Measurements from ENCODE around the gene ATP6V1B1.

Gene ATP6V1B1

DNA sequence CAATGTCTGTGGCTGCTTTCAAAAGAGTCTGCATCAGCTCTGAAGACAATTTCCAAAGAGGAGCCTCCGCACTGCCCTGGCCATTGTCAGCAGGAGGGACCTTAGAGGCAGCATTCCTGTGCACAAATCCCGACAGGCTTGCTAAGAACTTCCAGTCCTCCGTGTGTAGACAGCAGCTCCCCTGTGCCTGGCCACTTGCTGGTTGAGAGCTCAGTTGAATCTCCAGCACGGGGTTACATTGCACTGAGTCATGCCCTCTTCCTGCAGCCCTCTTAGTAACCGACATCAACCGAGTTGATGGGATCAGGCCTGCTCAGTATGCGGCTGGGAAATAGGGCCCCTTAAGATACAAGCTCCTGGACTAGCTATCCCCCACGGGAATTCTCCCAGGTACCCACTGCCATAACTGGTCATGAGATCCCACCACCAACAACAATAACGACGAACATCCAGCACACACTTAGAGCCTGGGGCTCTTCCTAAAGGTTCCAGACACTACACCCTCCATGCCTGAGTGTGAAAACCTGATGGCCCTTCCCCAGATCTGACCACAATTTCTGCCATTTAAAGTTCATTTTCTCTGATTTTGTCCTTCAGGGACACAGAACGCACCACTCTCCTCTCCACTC lies 12.0 kb downstream of the ATP6V1B1 start:
- no peak for DNase-seq

GRCh38 chr2:70948337-70949003 lies 12.8 kb downstream of the ATP6V1B1 start:
- DNase-seq: no peak

- DNase-seq: no peak
Measured at GRCh38 chr2:70949086-70949485, 13.4 kb downstream of the ATP6V1B1 start.

- no peak for DNase-seq
Measured at GRCh38 chr2:70954886-70955285, 19.2 kb downstream of the ATP6V1B1 start.

DNA sequence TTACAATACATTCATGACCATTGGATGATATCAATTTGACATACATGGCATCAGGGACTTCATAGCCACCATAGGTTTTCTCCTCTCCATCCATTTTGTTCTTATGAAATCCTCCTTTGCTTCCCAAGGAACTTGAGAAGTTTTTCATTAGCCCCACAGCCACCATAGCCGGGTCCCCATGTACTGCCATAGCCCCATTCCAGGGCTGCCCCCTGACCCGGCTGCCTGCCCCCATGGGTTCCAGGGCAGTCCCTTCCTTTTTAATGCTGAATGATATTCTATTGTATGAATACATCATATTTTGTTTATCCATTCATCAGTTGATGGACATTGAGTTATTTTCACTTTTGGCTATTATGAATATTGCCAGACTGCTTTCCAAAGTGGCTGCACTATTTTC lies 20.4 kb downstream of the ATP6V1B1 start:
- no peak for DNase-seq

DNA sequence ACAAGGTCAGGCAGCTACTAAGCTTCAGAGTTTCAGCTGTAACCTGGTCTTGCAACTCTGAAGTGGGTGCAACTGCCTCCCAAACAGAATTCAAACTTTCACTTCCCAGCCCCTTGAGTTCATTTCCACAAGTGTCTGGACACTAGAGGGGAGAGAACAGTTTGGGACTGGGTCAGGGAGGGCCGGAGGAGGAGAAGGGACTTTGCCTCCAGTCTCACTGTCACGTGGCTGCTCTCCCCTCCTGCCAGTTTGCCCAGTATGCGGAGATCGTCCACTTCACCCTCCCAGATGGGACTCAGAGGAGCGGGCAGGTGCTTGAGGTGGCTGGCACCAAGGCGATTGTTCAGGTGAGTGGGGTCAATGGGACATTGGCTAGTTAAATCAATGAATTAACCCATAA lies 22.1 kb downstream of the ATP6V1B1 start:
- no peak for DNase-seq

GRCh38 chr2:70958759-70959158 lies 23.1 kb downstream of the ATP6V1B1 start:
- DNase-seq: no peak

GRCh38 chr2:70959271-70959761 lies 23.6 kb downstream of the ATP6V1B1 start:
- DNase-seq: no peak

DNA sequence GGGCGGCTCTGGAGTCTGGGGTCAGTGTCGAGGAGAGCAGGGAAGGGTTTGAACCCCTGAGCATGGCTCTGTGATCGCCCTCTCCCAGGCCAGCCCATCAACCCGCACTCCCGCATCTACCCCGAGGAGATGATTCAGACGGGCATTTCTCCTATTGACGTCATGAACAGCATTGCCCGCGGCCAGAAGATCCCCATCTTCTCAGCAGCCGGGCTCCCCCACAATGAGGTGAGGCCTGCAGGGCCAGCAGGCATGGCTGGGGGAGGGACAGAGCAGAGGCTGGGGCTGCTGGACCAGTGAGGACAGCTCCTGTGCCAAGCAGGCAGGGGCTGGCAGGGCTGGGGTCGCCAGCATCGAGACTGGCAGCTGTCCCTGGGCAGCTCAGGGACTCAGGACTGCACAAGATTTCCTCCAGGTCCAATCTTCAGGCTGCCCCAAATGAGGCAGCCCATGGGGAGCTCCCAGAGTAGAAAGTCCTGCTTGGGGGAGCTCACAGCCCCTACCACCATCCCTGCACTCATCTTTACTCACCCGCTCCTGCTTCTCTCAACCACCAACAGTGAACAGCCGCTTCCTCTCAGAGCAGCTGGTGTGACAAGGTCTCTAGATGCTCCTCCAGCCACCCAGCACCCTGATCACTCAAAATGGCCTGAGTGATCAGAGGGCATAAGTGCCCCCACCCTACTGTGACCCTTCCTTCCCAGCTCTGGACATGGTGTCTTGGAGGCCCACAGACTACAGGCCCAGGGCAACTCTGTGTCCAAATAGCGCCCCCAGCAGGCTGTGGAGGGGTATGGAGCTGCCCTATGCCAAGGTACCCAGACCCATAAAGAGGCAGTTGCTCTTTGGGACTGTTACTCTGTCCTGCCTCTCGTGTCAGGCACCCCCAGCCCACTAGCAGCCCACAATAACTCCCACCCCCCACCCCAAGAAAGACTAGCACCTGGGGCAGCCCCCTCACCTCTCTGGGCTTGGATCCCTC lies 24.4 kb downstream of the ATP6V1B1 start:
- DNase-seq: no peak

GRCh38 chr2:70960833-70961647 lies 25.3 kb downstream of the ATP6V1B1 start:
- no peak for DNase-seq

GRCh38 chr2:70961648-70961994 lies 25.9 kb downstream of the ATP6V1B1 start:
- no peak for DNase-seq

DNA sequence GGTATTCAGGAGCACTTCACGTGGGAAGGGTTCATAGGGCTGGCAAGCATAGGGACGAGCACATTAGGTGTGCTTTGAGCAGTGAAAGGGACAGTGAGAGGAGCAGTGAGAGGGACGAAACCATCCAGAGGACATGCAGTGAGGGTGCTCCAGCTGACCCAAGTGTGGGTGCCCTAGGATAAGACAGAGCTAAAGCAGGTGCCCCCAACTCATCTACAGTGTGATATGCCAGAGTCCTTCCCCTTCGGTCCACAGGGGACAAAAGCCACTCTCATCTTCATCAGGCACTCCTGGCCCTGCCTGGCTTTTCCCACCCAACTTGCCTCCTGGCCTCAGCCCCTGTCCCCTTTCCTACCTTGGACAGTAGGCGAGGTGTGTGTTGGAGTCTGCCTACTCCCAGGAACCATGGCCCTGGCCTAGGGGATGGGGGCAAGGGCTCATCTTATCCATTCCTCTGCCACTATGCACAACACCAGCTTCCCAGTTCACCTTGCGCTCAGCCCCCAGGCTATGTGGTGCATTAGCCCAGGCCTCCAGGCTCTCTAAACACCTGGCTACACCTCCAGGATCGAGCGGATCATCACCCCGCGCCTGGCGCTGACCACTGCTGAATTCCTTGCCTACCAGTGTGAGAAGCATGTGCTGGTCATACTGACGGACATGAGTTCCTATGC lies 26.6 kb downstream of the ATP6V1B1 start:
- DNase-seq: no peak

GRCh38 chr2:70962885-70963878 lies 27.5 kb downstream of the ATP6V1B1 start:
- no peak for DNase-seq

- DNase-seq: no peak
Measured at GRCh38 chr2:70964133-70964532, 28.4 kb downstream of the ATP6V1B1 start.

GRCh38 chr2:70964596-70965386 lies 29.1 kb downstream of the ATP6V1B1 start:
- no peak for DNase-seq

GRCh38 chr2:70965506-70965905 lies 29.8 kb downstream of the ATP6V1B1 start:
- no peak for DNase-seq

GRCh38 chr2:70966681-70967080 lies 31.0 kb downstream of the ATP6V1B1 start:
- DNase-seq: no peak

DNA sequence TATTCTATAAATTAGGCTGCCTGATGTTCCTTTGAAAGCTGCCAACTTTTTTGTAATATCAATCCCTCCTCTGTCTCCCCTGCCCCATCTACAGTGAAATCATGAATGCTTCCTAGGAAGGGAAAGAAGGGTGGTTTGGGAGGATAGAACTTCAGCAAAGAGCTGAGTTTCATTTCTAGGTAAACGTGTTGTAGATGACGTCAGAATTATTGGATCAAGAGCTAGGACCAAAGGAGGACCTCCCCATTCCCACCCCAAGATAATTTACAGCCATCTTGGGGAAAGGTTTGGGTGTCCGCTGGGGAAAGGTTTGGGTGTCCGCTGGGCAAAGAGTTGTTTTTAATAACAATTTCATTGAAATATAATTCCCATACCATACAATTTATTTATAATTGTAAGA lies 31.5 kb downstream of the ATP6V1B1 start:
- no peak for DNase-seq

DNA sequence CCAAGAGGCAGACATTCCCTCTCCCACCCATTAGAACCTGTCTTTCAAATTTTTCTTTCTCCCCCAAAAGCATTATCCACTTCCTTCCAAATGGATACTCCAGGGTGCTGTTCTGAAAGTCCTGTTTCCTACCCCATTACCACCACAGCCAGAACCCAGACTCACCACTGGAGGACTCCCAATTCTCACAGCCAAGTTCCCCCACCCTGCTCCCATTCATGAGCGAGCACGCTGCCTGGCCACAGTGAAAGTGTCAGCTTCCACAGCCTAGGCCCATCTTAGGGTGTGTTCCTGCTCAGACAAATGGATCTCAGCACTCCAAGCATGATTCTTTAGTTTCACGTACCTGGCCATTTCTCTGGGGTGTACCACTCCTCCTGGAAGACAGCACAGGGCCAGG lies 38.9 kb downstream of the ATP6V1B1 start:
- no peak for DNase-seq

DNA sequence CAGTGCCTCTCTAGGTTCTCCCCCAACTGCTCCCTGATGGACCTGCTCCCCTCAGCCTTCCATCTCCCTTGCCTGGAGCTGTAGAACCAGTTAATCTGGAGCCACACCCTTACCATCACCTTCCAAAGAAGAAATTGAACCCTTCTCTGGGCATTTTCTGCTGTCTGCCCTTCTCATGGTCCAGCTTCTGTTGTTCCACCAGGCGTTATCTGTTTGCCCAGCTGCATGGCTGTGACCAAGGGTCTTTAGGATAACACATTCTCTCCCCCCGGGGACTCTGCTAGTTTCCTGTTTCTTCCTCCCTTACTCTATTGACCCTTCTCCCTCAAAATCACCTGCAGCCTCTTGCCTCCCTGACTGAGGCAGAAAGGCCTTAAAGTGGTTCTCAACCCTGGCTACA lies 39.5 kb downstream of the ATP6V1B1 start:
- DNase-seq: no peak

All from SHP77 treated with DMSO at 0.1 percent for 48 hours (cell line).